Ovary (tissue), 3 donors: Measurements from ENCODE around the gene SPINK6.

Experiments used
- CTCF ChIP-seq, 3 donors: fragments of 450-650 bp in 2 of 3; fragments of 200-600 bp in 1 of 3; IDR thresholded peaks; one replicate each; pipeline versions ENCODE4 v1.5.1 to v1.8.0; 2016 to 2022; ENCODE audit warnings: antibody characterized with exemption in 3 of 3, mild to moderate bottlenecking in 1 of 3
- EP300 ChIP-seq: sonication (generic); formaldehyde crosslinking; IDR thresholded peaks from one replicate; pipeline ENCODE4 v1.6.1; 2017; ENCODE audit warnings: antibody characterized with exemption
- POLR2A ChIP-seq: fragments of 450-650 bp; IDR thresholded peaks from one replicate; pipeline ENCODE4 v1.6.1; 2017; ENCODE audit warnings: antibody characterized with exemption, mild to moderate bottlenecking, moderate library complexity
- donor health status: DM: no; HTN: no; CAD: no.

- TF ChIP-seq CTCF (IDR thresholded peaks at IDR 0.05) (no peak), EP300 (no peak), POLR2A (no peak)
Observed at GRCh38 chr5:148202531-148203203, at the start of gene SPINK6.
